Measurements from ENCODE around the gene BLMH. TPM values are rescaled to one million over a fixed set of nuclear protein-coding genes. Genes with fewer than 3 reads are reported as not detected.

The BLMH gene
- total RNA-seq, 1 experiment from 2014 or later: 20.7 TPM

- POLR2A ChIA-PET (ENCODE audit: unreplicated experiment): no interaction called here
- no peaks in the 10 kb centered on the region for H3K4me1 ChIP-seq (replicated peaks; ENCODE audit: insufficient read depth)
- CTCF ChIA-PET: no interaction called here
- no peak for TF ChIP-seq EZH2 (IDR thresholded peaks at IDR 0.05; ENCODE audit: low read depth)
- TF ChIP-seq, protein P1, sequence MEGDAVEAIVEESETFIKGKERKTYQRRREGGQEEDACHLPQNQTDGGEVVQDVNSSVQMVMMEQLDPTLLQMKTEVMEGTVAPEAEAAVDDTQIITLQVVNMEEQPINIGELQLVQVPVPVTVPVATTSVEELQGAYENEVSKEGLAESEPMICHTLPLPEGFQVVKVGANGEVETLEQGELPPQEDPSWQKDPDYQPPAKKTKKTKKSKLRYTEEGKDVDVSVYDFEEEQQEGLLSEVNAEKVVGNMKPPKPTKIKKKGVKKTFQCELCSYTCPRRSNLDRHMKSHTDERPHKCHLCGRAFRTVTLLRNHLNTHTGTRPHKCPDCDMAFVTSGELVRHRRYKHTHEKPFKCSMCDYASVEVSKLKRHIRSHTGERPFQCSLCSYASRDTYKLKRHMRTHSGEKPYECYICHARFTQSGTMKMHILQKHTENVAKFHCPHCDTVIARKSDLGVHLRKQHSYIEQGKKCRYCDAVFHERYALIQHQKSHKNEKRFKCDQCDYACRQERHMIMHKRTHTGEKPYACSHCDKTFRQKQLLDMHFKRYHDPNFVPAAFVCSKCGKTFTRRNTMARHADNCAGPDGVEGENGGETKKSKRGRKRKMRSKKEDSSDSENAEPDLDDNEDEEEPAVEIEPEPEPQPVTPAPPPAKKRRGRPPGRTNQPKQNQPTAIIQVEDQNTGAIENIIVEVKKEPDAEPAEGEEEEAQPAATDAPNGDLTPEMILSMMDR (conservative IDR thresholded peaks at IDR 0.05): no peak
- no peaks in the 10 kb centered on the region for H3K79me2 ChIP-seq (ENCODE audit: low read depth)
- BruUV-seq (replicated peaks): no TSS peak
- no peaks in the 10 kb centered on the region for H3K9me3 ChIP-seq (ENCODE audit: insufficient read depth, low read depth)
- H4K20me1 ChIP-seq (ENCODE audit: insufficient read depth): no peaks in the 10 kb centered on the region
- DNase-seq: peak in 1 of 2 experiments; percentile 29
- no peaks in the 10 kb centered on the region for H3K36me3 ChIP-seq (ENCODE audit: low read depth)
- H3K27me3 ChIP-seq (ENCODE audit: insufficient read depth, low read depth): peaks cover 37% of the 10 kb centered on the region
- no peak within 1 kb of the TSS for H3K27ac ChIP-seq
- intact Hi-C loops (cut with micrococcal nuclease; ENCODE audit: unreplicated experiment): loop anchor here (1.0 kb wide), 1 partner anchor 131 kb away; no protein-coding TSS in a partner anchor
- peak within 1 kb of the TSS; percentile 56; the same call in 1 of the 2 replicates for H3K4me3 ChIP-seq
- peak within 1 kb of the TSS; percentile 76 for H2AFZ ChIP-seq
- H3F3A ChIP-seq (ENCODE audit: insufficient read depth, low read depth): no peaks in the 10 kb centered on the region
- peak within 1 kb of the TSS; percentile 69 for H3K4me2 ChIP-seq
- H3K9me2 ChIP-seq (ENCODE audit: insufficient read depth): no peaks in the 10 kb centered on the region
Observed at GRCh38 chr17:30235386-30236296, 56.1 kb downstream of the BLMH start, which contains the start of gene SLC6A4. TSS of gene SLC6A4 (minus strand) at chr17:30235697. CDS start at chr17:30221958, 13,739 bp downstream.

DNA sequence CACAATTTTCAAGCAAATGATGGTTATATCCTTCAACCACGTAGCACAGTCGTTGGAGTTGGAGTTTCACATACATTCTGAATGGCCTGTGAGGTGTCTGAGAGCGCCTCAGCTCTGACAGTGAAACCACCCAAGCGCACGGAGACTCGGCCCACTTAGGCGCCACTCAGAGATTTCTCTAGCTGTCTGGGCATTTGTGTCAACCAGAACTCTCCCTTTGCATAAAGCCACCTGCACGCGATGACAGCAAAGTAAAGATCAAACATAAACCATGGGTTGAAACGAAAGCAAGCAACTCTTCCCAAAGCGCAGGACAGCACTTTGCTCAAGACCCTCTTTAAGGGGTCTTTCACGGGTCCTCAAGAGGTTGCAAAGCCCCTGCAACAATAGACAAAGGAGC, 56.8 kb downstream of the BLMH start:
- DNase-seq: no peak
- H4K20me1 ChIP-seq (ENCODE audit: insufficient read depth): no peaks in the 10 kb centered on the region
- H3K4me2 ChIP-seq: no peak overlapping the region; the same call in 1 of the 2 replicates
- H3K9me3 ChIP-seq (ENCODE audit: insufficient read depth, low read depth): no peaks in the 10 kb centered on the region
- H3K27me3 ChIP-seq (ENCODE audit: insufficient read depth, low read depth): peaks cover 37% of the 10 kb centered on the region
- POLR2A ChIA-PET (ENCODE audit: unreplicated experiment): no interaction called here
- no peaks in the 10 kb centered on the region for H3F3A ChIP-seq (ENCODE audit: insufficient read depth, low read depth)
- BruUV-seq (replicated peaks): no TSS peak
- no peak overlapping the region for H3K27ac ChIP-seq
- H3K36me3 ChIP-seq (ENCODE audit: low read depth): no peaks in the 10 kb centered on the region
- intact Hi-C loops (cut with micrococcal nuclease; ENCODE audit: unreplicated experiment): no loop called here
- H2AFZ ChIP-seq: no peak overlapping the region
- H3K4me3 ChIP-seq: no peak overlapping the region
- H3K4me1 ChIP-seq (replicated peaks; ENCODE audit: insufficient read depth): no peaks in the 10 kb centered on the region
- CTCF ChIA-PET: no interaction called here
- H3K9me2 ChIP-seq (ENCODE audit: insufficient read depth): no peaks in the 10 kb centered on the region
- no peaks in the 10 kb centered on the region for H3K79me2 ChIP-seq (ENCODE audit: low read depth)
- TF ChIP-seq, protein P1 (conservative IDR thresholded peaks at IDR 0.05): no peak
- no peak for TF ChIP-seq EZH2 (IDR thresholded peaks at IDR 0.05; ENCODE audit: low read depth)

DNA sequence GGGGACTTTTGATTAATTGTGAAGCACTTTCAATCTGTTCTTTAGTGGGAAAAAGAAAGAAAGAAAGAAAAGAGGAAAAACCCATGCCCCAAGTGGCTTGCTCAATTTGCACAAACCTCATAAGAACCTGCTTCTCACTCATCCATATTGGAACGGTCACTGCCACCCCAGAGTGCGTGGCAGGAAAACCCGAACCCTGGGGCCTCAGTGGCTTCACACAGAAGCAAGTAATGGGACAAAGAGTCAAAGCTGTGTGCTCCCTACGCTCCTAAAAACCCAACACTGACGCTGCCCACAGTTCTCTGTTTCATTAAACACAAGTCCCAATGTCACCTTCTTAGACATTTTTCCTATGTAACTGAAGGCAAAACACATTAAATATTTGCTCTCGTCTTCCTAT, 57.4 kb downstream of the BLMH start:
- Histone ChIP-seq H3F3A (ENCODE audit: insufficient read depth, low read depth) (no peaks in the 10 kb centered on the region), H3K4me3 (no peak overlapping the region), H3K36me3 (ENCODE audit: low read depth) (no peaks in the 10 kb centered on the region), H4K20me1 (ENCODE audit: insufficient read depth) (no peaks in the 10 kb centered on the region), H3K4me1 (replicated peaks; ENCODE audit: insufficient read depth) (no peaks in the 10 kb centered on the region), H3K27ac (no peak overlapping the region), H3K9me2 (ENCODE audit: insufficient read depth) (no peaks in the 10 kb centered on the region), H3K4me2 (no peak overlapping the region), H2AFZ (no peak overlapping the region), H3K9me3 (ENCODE audit: insufficient read depth, low read depth) (no peaks in the 10 kb centered on the region), H3K27me3 (ENCODE audit: insufficient read depth, low read depth) (peaks cover 37% of the 10 kb centered on the region), H3K79me2 (ENCODE audit: low read depth) (no peaks in the 10 kb centered on the region)
- ChIA-PET CTCF (no interaction called here), POLR2A (ENCODE audit: unreplicated experiment) (no interaction called here)
- no TSS peak for BruUV-seq (replicated peaks)
- no peak for TF ChIP-seq EZH2 (IDR thresholded peaks at IDR 0.05; ENCODE audit: low read depth)
- no peak for DNase-seq
- intact Hi-C loops (cut with micrococcal nuclease; ENCODE audit: unreplicated experiment): no loop called here

Measured in PC-9 (cell line).